Cardiac muscle cell (in vitro differentiated cells and primary cell): ENCODE measurements around the gene PTPRK. TPM values are rescaled to one million over a fixed set of nuclear protein-coding genes. Genes with fewer than 3 reads are reported as not detected.

ENCODE experiments used
- DNase-seq, 2 donors: peaks; one replicate each; pipeline versions ENCODE4 v3.0.0 to v3.0.0-alpha.2; 2010 to 2017; ENCODE audit warnings: low read depth in 1 of 2, low spot score in 1 of 2
- H3K27ac ChIP-seq: fragments of 200-600 bp; sonication (generic); 2 replicates; pipeline ENCODE4 v1.5.1; 2016
- H3K27me3 ChIP-seq: fragments of 200-600 bp; sonication (generic); 2 replicates; pipeline ENCODE4 v1.6.0; 2016; ENCODE audit warnings: control low read depth
- H3K36me3 ChIP-seq: fragments of 200-600 bp; sonication (generic); 2 replicates; pipeline ENCODE4 v1.5.1; 2016; ENCODE audit warnings: control low read depth
- H3K4me1 ChIP-seq: fragments of 200-600 bp; sonication (generic); 2 replicates; pipeline ENCODE4 v1.8.1; 2017; ENCODE audit warnings: low read depth, mild to moderate bottlenecking, mixed run types
- H3K4me3 ChIP-seq: fragments of 200-600 bp; sonication (generic); 2 replicates; pipeline ENCODE4 v1.5.1; 2016; ENCODE audit warnings: mild to moderate bottlenecking
- H3K9me3 ChIP-seq: fragments of 200-600 bp; sonication (generic); 2 replicates; pipeline ENCODE4 v1.5.1; 2017; ENCODE audit warnings: low read depth, mild to moderate bottlenecking, control low read depth
- CTCF ChIP-seq: IDR thresholded peaks from 2 replicates; pipeline ENCODE4 v1.5.1; 2012; ENCODE audit warnings: low read depth, mild to moderate bottlenecking, low read length
- polyA plus RNA-seq: library from polyadenylated mRNA; unstranded; fragments of >200 nt; fragmentation: Nextera tagmentation; extraction: Ambion mirVana; gene quantifications from 2 replicates; pipeline ENCODE4 v1.2.1, GENCODE V29; 2016
- total RNA-seq: library from RNA; depleted of rRNA; stranded (reverse); fragments of >200 nt; gene quantifications from 2 replicates; pipeline ENCODE4 v1.2.3, GENCODE V29; 2016

The PTPRK gene
- total and polyA plus RNA-seq, 2 experiments from 2014 or later, result 48.3 to 73.1 TPM

- peak overlapping the region; percentile 57 for H3K27ac ChIP-seq
- H3K4me3 ChIP-seq, result no peak overlapping the region
- peaks cover 19% of the 10 kb centered on the region for H3K4me1 ChIP-seq
- no peaks in the 10 kb centered on the region for H3K27me3 ChIP-seq
- TF ChIP-seq CTCF, result no peak
- no peaks in the 10 kb centered on the region for H3K36me3 ChIP-seq
- no peaks in the 10 kb centered on the region for H3K9me3 ChIP-seq
- DNase-seq, result no peak
Observed at GRCh38 chr6:128032042-128032441, 488.4 kb downstream of the PTPRK start.

- Histone ChIP-seq H3K27me3 (no peaks in the 10 kb centered on the region), H3K36me3 (no peaks in the 10 kb centered on the region), H3K27ac (no peak overlapping the region), H3K4me3 (no peak overlapping the region), H3K9me3 (no peaks in the 10 kb centered on the region), H3K4me1 (peaks cover 19% of the 10 kb centered on the region)
- DNase-seq, result no peak
- no peak for TF ChIP-seq CTCF
Observed at GRCh38 chr6:128029826-128030225, 490.6 kb downstream of the PTPRK start.

DNA sequence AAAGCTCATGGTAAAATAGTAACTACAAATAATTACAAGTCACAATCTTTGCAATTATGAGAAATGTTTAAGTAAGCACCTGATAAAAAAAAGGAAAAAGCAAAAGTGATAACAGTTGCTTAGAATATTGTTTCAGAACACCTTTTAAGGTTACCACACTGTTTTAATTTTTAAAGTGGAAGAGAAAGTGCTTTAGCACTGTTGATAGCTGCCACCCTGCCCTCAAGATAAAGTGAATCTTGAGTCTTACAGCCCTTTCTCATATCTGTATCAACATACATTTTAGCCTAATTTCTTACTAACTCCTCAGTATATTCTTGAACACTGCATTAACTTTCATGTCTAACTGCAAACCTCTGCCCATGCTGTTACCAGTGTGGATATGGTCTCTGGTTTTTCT is 492.2 kb downstream of the PTPRK start:
- no peak for TF ChIP-seq CTCF
- H3K4me3 ChIP-seq, result no peak overlapping the region
- DNase-seq, result no peak
- H3K4me1 ChIP-seq, result peaks cover 19% of the 10 kb centered on the region
- no peaks in the 10 kb centered on the region for H3K36me3 ChIP-seq
- H3K27me3 ChIP-seq, result no peaks in the 10 kb centered on the region
- no peaks in the 10 kb centered on the region for H3K9me3 ChIP-seq
- no peak overlapping the region for H3K27ac ChIP-seq

GRCh38 chr6:128025478-128025877 is 494.9 kb downstream of the PTPRK start:
- Histone ChIP-seq H3K4me3 (no peak overlapping the region), H3K9me3 (no peaks in the 10 kb centered on the region), H3K36me3 (no peaks in the 10 kb centered on the region), H3K27me3 (no peaks in the 10 kb centered on the region), H3K27ac (no peak overlapping the region), H3K4me1 (peaks cover 12% of the 10 kb centered on the region)
- no peak for TF ChIP-seq CTCF
- no peak for DNase-seq

DNA sequence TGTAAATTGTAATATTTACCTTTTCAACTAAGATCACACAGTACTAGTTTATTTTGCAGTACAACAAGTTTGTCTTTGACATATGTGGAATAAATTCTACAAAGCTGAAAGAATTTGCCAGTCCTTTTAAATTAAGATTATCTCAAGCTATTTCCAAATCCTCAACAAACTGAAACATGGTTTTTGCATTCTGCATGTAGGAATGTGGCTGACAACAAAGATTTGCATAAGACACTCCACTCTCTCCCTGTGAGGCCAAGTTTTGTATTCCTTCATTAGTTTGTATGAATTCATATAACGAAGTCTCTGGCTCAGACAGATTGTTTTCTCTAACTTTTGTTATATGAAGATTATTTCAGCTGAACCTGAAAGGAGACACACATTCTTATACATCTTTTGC is 495.4 kb downstream of the PTPRK start:
- no peak overlapping the region for H3K27ac ChIP-seq
- H3K4me1 ChIP-seq, result peaks cover 9% of the 10 kb centered on the region
- DNase-seq, result peak in 1 of 2 donors; percentile 11
- no peak overlapping the region for H3K4me3 ChIP-seq
- TF ChIP-seq CTCF, result no peak
- H3K27me3 ChIP-seq, result no peaks in the 10 kb centered on the region
- H3K9me3 ChIP-seq, result no peaks in the 10 kb centered on the region
- no peaks in the 10 kb centered on the region for H3K36me3 ChIP-seq

GRCh38 chr6:128024046-128024445 is 496.4 kb downstream of the PTPRK start:
- Histone ChIP-seq H3K36me3 (no peaks in the 10 kb centered on the region), H3K27ac (no peak overlapping the region), H3K27me3 (no peaks in the 10 kb centered on the region), H3K4me1 (peaks cover 6% of the 10 kb centered on the region), H3K4me3 (no peak overlapping the region), H3K9me3 (no peaks in the 10 kb centered on the region)
- TF ChIP-seq CTCF, result no peak
- no peak for DNase-seq
